GM18499 (cell line): ENCODE results near the gene LITAF.
"Not testable (repeated sequence)": the region's sequence is repeated elsewhere in the genome, so short reads cannot be mapped to it uniquely, and the experiment has no call there.

Experiments used
- ATAC-seq: cut with Tn5 transposase; IDR thresholded peaks from one replicate; pipeline ENCODE4 v1.9.1; 2021; ENCODE audit warnings: moderate number of reproducible peaks; ENCODE audit not compliant: insufficient read depth, unreplicated experiment

Gene LITAF

GRCh38 chr16:11529285-11529684 lies 57.4 kb downstream of the LITAF start:
- ATAC-seq: no peak

GRCh38 chr16:11528053-11528452 lies 58.7 kb downstream of the LITAF start:
- ATAC-seq: no peak

GRCh38 chr16:11526655-11527350 lies 59.9 kb downstream of the LITAF start:
- ATAC-seq: no peak

- ATAC-seq: no peak
These were observed 62.5 kb downstream of the LITAF start for GRCh38 chr16:11524098-11524760.

GRCh38 chr16:11521055-11521454 lies 65.7 kb downstream of the LITAF start:
- ATAC-seq: no peak

- ATAC-seq: no peak
These were observed 66.3 kb downstream of the LITAF start for GRCh38 chr16:11520442-11520841.

GRCh38 chr16:11517961-11518360 lies 68.8 kb downstream of the LITAF start:
- no peak for ATAC-seq

- ATAC-seq: no peak
These were observed 70.9 kb downstream of the LITAF start for GRCh38 chr16:11515540-11516430.

- no peak for ATAC-seq
These were observed 72.4 kb downstream of the LITAF start for GRCh38 chr16:11514283-11514682.

- ATAC-seq: not testable (repeated sequence)
These were observed 73.4 kb downstream of the LITAF start for GRCh38 chr16:11513366-11513765.

GRCh38 chr16:11511801-11512200 lies 74.9 kb downstream of the LITAF start:
- no peak for ATAC-seq

- ATAC-seq: no peak
These were observed 75.4 kb downstream of the LITAF start for GRCh38 chr16:11511328-11511727.

GRCh38 chr16:11510178-11510973 lies 76.3 kb downstream of the LITAF start:
- no peak for ATAC-seq

GRCh38 chr16:11507991-11508390 lies 78.7 kb downstream of the LITAF start:
- ATAC-seq: no peak

GRCh38 chr16:11507350-11507749 lies 79.4 kb downstream of the LITAF start:
- no peak for ATAC-seq

GRCh38 chr16:11506741-11507305 lies 79.9 kb downstream of the LITAF start:
- no peak for ATAC-seq

- not testable (repeated sequence) for ATAC-seq
These were observed 82.5 kb downstream of the LITAF start for GRCh38 chr16:11504261-11504660.

- no peak for ATAC-seq
These were observed 83.2 kb downstream of the LITAF start for GRCh38 chr16:11503566-11503965.

- ATAC-seq: no peak
These were observed 84.5 kb downstream of the LITAF start for GRCh38 chr16:11502239-11502638.

GRCh38 chr16:11501632-11502031 lies 85.1 kb downstream of the LITAF start:
- ATAC-seq: no peak
